GM23248 (cell line): Measurements from ENCODE around the gene IL1F10.

Experiments used
- EZH2 ChIP-seq: fragments of 200-600 bp; sonication (generic); IDR thresholded peaks from 2 replicates; pipeline ENCODE4 v1.6.1; 2018; ENCODE audit warnings: antibody characterized with exemption, mild to moderate bottlenecking; ENCODE audit not compliant: insufficient read depth, poor library complexity, severe bottlenecking
- EZH2phosphoT487 ChIP-seq: fragments of 200-600 bp; sonication (generic); IDR thresholded peaks from 2 replicates; pipeline ENCODE4 v1.6.1; 2018; ENCODE audit warnings: antibody characterized with exemption, moderate library complexity, mild to moderate bottlenecking, low read depth; ENCODE audit not compliant: insufficient read depth

DNA sequence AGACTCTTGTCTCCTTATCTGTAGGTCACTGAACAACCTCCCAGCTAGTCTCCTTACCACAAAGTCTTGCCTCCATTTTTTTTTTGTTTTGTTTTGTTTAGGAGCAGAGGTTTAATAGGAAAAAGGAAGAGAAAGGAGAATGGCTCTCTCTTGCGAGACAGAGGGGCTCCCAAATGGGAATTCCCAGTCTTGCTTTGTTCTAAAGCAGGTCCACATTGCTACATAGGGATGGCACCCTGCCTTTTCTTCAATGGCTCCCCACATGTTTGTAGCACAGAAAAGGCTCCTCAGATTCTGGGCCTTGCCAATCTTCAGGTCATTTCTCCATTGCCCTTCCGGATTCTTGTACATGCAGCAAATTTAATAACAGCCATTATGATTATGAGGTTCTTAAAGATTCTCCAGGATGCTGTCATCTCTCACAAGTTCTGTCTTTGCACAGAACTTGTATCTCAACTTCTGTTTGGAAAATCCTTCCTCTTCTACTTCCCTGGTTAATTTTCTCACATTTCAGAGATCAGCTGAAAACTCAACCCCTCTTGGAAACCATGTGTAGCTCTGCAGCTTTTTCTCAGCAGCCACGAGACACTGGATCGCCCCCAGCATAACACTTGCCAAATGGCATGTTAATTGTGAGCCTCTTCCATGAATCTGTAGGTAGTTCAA lies 23.6 kb downstream of the IL1F10 start:
- TF ChIP-seq EZH2 (no peak), EZH2phosphoT487 (no peak)
